Testis (tissue), 3 donors: ENCODE data around the gene PIM3. TPM values are rescaled to one million over a fixed set of nuclear protein-coding genes. Genes with fewer than 3 reads are reported as not detected.
"Not testable (repeated sequence)": the region's sequence is repeated elsewhere in the genome, so short reads cannot be mapped to it uniquely, and the experiment has no call there.

Experiments
- DNase-seq: peaks from one replicate; pipeline ENCODE4 v3.0.0-alpha.2; 2019
- H3K27ac ChIP-seq, 2 donors: fragments of 200-600 bp; sonication (generic); one replicate each; pipeline ENCODE4 v1.5.1; 2019
- H3K27me3 ChIP-seq: fragments of 200-600 bp; sonication (generic); one replicate; pipeline ENCODE4 v1.5.1; 2019
- H3K36me3 ChIP-seq: fragments of 200-600 bp; sonication (generic); one replicate; pipeline ENCODE4 v1.5.1; 2017; ENCODE audit warnings: low read depth; ENCODE audit errors: missing control alignments
- H3K4me1 ChIP-seq: fragments of 200-600 bp; sonication (generic); one replicate; pipeline ENCODE4 v1.5.1; 2019
- H3K4me3 ChIP-seq, 2 donors: fragments of 200-600 bp; sonication (generic); one replicate each; pipeline ENCODE4 v1.5.1; 2017 to 2019
- H3K9me3 ChIP-seq: fragments of 200-600 bp; sonication (generic); one replicate; pipeline ENCODE4 v1.5.1; 2017
- POLR2A ChIP-seq: fragments of 450-650 bp; IDR thresholded peaks from one replicate; pipeline ENCODE4 v1.6.1; 2017; ENCODE audit warnings: antibody characterized with exemption, mild to moderate bottlenecking, moderate library complexity
- WGBS, 2 donors: methylation state at CpG; one replicate each; pipeline ENCODE4 v1.1.5; 2018; 5-methylcytosine and 5-hydroxymethylcytosine counted together
- intact Hi-C: fragments of 100-400 bp; cut with DNase I; formaldehyde crosslinking; loops from one replicate; pipeline ENCODE4 v1.15.1; 2023; ENCODE audit warnings: low total_unique reads
- polyA plus RNA-seq: library from polyadenylated mRNA; stranded (reverse); fragments of 350-450 nt; fragmentation: Illumina TruSeq; extraction: RNeasy Lipid Tissue Mini Kit (QIAGEN cat#74804); gene quantifications from one replicate; pipeline ENCODE4 v1.2.3, GENCODE V29; 2014; ENCODE audit warnings: low read depth, low replicate concordance; ENCODE audit not compliant: insufficient read depth
- total RNA-seq, 2 donors: library from RNA; depleted of rRNA; stranded (reverse); fragments of >200 nt; gene quantifications; one replicate each; pipeline ENCODE4 v1.2.3, GENCODE V29; 2016
- TF ChIP-seq, protein P1 (sequence below), 3 experiments: fragments of 450-650 bp in 2 of 3; fragments of 200-600 bp in 1 of 3; sonication (generic) in 1 of 3; IDR thresholded peaks; one replicate each; pipeline ENCODE4 v1.5.1; 2016 to 2019; ENCODE audit warnings: antibody characterized with exemption in 3 of 3, mild to moderate bottlenecking in 2 of 3, moderate library complexity in 1 of 3

The PIM3 gene
- total and polyA plus RNA-seq, 3 donors from 2014 or later, result 50.8 to 89.9 (median 68.2) TPM

GRCh38 chr22:49975543-49976389 lies 15.2 kb downstream of the PIM3 start:
- no peaks in the 10 kb centered on the region for H3K27me3 ChIP-seq
- H3K27ac ChIP-seq, result peak overlapping the region in 1 of 2 donors; percentile 51
- H3K36me3 ChIP-seq, result no peaks in the 10 kb centered on the region
- no peak for DNase-seq
- no peak for TF ChIP-seq POLR2A
- TF ChIP-seq, protein P1, sequence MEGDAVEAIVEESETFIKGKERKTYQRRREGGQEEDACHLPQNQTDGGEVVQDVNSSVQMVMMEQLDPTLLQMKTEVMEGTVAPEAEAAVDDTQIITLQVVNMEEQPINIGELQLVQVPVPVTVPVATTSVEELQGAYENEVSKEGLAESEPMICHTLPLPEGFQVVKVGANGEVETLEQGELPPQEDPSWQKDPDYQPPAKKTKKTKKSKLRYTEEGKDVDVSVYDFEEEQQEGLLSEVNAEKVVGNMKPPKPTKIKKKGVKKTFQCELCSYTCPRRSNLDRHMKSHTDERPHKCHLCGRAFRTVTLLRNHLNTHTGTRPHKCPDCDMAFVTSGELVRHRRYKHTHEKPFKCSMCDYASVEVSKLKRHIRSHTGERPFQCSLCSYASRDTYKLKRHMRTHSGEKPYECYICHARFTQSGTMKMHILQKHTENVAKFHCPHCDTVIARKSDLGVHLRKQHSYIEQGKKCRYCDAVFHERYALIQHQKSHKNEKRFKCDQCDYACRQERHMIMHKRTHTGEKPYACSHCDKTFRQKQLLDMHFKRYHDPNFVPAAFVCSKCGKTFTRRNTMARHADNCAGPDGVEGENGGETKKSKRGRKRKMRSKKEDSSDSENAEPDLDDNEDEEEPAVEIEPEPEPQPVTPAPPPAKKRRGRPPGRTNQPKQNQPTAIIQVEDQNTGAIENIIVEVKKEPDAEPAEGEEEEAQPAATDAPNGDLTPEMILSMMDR (IDR thresholded peaks at IDR 0.05), result no peak
- peaks cover 12% of the 10 kb centered on the region for H3K4me1 ChIP-seq
- no peaks in the 10 kb centered on the region for H3K9me3 ChIP-seq
- 27 to 33% methylated on average over 11 to 17 of the region's 17 CpGs for WGBS, 2 donors
- intact Hi-C loops, result no loop called here
- H3K4me3 ChIP-seq, result no peak overlapping the region

DNA sequence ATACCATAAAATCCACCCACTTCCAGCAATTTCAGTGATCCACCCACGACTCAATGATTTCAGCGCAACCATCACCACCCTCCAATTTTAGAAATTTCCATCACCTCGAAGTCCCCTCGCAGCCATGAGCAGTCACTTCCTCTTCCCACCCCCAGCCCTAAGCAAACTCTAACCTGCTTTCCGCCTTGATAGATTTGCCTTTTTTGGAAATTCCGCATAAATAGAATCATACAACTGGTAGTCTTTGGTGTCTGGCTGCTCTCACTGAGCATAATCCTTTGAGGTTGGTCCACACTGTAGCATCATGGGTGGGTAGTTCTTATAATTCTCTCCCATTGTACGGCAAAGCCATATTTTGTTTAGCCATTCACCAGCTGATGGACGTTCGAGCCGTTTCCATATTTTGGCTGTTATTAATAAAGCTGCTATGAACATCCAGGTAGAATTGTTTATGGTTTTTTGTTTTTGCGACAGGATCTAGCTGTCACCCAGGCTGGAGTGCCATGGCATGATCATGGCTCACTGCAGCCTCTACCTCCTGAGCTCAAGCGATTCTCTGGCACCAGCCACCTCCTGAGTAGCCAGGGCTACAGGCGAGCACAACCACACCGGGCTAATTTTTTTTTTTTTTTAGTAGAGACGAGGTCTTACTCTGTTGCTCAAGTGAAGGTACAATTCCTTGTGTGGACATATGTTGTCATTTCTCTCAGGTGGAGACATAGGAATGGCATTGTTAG lies 16.0 kb downstream of the PIM3 start:
- Histone ChIP-seq H3K27me3 (no peaks in the 10 kb centered on the region), H3K9me3 (no peaks in the 10 kb centered on the region), H3K36me3 (no peaks in the 10 kb centered on the region), H3K27ac (peak overlapping the region in 1 of 2 donors; percentile 51), H3K4me3 (no peak overlapping the region), H3K4me1 (peaks cover 4% of the 10 kb centered on the region)
- DNase-seq, result no peak
- 61 to 68% methylated on average over 15 of the region's 15 CpGs for WGBS, 2 donors
- intact Hi-C loops, result no loop called here
- TF ChIP-seq, protein P1 (IDR thresholded peaks at IDR 0.05), result no peak
- no peak for TF ChIP-seq POLR2A

DNA sequence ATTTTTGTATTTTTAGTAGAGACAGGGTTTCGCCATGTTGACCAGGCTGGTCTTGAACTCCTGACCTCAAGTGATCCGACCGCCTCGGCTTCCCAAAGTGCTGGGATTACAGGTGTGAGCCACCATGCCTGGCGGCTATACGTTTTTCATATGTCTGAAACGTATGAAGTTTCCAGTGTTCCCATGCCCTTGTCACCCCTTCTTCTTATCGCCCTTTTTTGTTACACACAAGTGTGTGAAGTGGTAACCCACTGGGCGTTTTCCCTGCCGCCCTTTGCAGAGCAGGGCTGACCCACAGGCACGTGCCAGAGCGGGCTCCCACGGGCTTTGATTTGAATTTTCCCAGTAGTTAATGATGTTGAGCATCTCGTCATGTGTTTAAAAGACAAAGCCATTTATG lies 17.0 kb downstream of the PIM3 start:
- intact Hi-C loops, result no loop called here
- WGBS, 2 donors, result 76 to 79% methylated on average over 14 of the region's 14 CpGs
- no peak for DNase-seq
- Histone ChIP-seq H3K9me3 (no peaks in the 10 kb centered on the region), H3K27me3 (no peaks in the 10 kb centered on the region), H3K36me3 (no peaks in the 10 kb centered on the region), H3K4me1 (no peaks in the 10 kb centered on the region), H3K4me3 (no peak overlapping the region), H3K27ac (no peak overlapping the region)
- TF ChIP-seq, protein P1 (IDR thresholded peaks at IDR 0.05), result no peak
- no peak for TF ChIP-seq POLR2A

DNA sequence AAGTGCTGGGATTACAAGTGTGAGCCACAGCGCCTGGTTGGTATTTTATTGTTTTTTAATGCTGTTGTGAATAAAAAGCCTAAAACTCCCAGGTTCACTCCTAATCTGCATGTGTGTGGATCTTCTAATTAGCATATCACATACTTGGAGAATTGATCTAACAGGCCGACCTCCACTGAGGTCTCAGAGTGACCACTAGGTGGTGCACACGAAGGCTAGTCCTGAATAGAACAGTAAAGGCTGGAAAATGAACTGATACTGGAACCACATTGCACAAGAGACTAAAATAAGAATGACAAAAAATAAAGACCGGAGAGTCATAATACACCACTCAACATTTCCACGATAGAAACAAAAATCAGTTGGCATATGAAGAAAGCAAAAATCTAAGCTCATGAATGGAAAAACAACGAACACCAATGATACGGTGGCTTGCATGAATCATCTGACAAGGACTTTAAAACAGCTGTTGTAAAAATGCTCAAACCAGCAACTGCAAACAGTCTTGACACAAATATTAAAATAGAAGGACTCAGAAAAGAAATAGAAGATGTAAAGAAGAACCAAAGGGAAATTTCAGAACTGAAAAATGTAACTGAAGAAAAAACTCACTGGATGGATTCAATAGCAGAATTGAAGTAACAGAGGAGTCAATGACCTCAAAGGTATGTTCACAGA lies 19.2 kb downstream of the PIM3 start:
- 67 to 69% methylated on average over 7 of the region's 7 CpGs for WGBS, 2 donors
- intact Hi-C loops, result no loop called here
- no peaks in the 10 kb centered on the region for H3K9me3 ChIP-seq
- H3K36me3 ChIP-seq, result no peaks in the 10 kb centered on the region
- no peaks in the 10 kb centered on the region for H3K27me3 ChIP-seq
- no peak overlapping the region for H3K27ac ChIP-seq
- no peak overlapping the region for H3K4me3 ChIP-seq
- H3K4me1 ChIP-seq, result no peaks in the 10 kb centered on the region
- TF ChIP-seq, protein P1 (IDR thresholded peaks at IDR 0.05), result peak in 2 of 3 experiments; percentile 17 to 34
- TF ChIP-seq POLR2A, result no peak
- no peak for DNase-seq

DNA sequence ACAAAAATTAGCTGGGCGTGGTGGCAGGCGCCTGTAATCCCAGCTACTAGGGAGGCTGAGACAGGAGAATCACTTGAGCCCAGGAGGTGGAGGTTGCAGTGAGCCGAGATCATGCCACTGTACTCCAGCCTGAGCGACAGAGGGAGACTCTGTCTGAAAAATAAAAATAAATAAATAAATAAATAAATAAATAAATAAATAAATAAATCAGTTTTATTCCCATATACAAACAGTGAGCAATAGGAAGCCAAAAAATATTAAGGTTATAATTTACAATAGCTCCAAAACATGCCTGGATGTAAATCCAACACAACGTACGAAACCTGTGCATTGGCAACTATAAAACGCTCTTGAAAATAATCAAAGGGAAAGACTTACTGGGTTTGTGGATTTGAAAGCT lies 21.2 kb downstream of the PIM3 start:
- H3K9me3 ChIP-seq, DNase-seq, H3K27me3 ChIP-seq, H3K27ac ChIP-seq, intact Hi-C loops, H3K4me1 ChIP-seq, H3K36me3 ChIP-seq, H3K4me3 ChIP-seq: not testable (repeated sequence)
- WGBS, 2 donors, result 92 to 95% methylated on average over 7 of the region's 7 CpGs
